NCI-H2227 treated with DMSO at 0.1 percent for 48 hours (cell line): ENCODE data around the gene CASQ2.

Source experiments
- DNase-seq: peaks from one replicate; lab custom pipeline; 2025; lab: John Stamatoyannopoulos, UW

CASQ2 gene

DNA sequence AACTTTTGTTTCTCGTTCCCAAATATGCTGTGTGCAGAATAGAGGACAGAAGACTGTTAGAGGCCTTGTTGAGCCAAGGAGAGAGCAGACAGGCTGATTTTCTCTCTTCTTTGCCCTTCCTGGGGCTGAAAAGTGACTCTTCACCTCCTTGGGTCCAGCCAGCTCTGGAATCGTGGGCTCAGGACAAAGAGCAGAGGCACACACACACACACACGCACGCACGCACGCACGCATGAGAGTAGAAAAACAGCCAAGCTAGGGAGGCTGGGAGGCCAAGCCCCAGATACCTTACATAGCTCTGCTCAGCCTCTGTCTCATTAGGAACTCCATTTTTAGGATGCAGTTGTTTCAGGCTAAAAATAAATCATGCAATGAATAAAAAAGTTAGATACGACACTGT, at the start of gene CASQ2:
Gene CASQ2, minus strand, starts transcription at position 166 of the 400 bp plus-strand sequence. CDS start 173 bp downstream, outside the sequence.
- no peak for DNase-seq

DNA sequence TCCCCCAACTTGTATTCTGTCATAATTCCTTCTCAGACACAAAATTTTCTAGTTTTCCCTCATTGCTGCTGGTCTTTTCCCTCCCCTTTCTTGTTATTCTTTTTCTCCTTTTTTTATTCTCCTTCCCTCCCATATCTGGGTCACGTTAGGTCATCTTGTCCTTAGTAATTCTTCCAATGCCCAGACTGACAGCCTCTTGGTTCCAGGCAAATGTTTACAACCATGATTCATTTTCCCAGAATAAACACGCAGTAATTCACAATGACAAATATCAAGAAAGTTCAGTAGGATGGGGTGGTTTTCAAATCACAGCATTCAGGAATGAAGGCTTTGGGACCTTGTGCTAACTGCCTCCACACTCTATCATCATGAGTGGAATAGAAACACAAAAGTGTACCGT, 47.2 kb upstream of the CASQ2 start:
- DNase-seq = no peak

- DNase-seq = no peak
Observed at GRCh38 chr1:115814685-115815398, 46.3 kb upstream of the CASQ2 start.

DNA sequence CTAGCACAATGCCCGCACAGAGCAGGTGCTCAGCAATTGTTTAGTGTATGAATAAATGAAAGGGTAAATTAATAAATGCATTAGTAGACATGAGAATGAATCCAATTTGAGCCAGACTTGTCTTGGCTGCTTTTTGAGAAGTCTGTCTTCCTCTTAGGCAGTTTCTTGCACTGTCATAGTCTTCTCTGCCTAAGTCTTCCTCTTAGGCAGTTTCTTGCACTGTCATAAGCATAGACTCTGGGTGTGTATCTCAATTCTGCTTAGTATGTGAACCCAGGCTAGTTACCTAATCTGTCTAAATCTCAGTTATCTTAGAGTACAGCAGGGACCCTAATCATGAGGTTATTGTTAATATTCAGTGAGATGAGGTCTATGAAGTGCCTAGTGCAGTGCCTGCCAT, 45.2 kb upstream of the CASQ2 start:
- DNase-seq = no peak

DNA sequence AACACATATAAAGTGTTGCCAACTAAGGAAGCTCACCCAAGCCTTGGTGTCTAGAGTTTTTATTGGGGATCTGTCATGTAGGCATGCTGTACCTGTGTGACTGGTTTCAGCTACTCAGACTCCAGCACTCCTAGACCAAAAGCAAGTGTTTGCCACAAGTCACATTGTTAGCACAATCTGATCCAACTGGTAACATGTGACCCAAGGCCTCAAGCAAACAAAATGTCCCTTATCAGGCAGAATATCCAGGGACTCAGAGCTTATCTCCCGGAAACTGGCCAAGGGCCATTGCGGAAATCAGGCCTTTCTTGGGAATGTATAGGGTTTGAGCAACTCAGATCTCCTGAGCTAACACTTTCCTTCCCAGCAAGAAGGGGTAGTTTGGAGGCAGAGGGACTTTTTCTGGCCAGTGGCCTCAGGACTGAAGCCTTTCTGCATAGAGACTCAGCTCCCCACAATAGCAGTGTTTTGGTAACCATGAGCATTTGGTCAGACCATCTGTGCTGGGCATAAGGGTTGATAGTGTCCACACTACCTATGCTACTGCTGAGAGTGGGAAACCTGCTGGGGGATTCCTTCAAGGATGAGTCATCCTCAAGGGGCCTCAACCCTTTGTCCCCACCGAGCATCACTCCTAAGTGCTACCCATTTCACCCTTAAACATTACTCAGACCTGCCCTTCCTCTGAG, 42.8 kb upstream of the CASQ2 start:
- no peak for DNase-seq

DNA sequence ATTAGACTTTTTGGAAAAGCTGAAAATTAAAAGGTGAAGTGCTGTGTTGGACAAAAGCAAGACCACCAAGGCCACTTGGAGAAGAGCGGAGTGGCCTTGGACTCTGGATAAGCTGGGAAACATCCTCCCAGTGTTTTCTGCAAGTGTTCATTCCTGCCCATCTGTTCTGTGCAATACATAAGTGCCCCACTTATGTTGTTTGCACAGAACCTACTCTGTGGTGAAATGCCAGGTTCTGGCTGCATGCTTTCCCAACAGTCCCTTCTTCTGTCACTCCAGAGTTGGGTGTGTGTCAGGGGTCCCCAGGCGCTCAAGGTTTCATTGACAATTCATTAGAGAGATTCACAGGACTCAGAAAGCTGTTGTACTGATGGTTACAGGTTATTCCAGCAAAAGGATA, 42.1 kb upstream of the CASQ2 start:
- peak; percentile 15 for DNase-seq

GRCh38 chr1:115809847-115810246, 41.3 kb upstream of the CASQ2 start:
- DNase-seq = no peak

- DNase-seq = no peak
Observed at GRCh38 chr1:115809076-115809475, 40.6 kb upstream of the CASQ2 start.

DNA sequence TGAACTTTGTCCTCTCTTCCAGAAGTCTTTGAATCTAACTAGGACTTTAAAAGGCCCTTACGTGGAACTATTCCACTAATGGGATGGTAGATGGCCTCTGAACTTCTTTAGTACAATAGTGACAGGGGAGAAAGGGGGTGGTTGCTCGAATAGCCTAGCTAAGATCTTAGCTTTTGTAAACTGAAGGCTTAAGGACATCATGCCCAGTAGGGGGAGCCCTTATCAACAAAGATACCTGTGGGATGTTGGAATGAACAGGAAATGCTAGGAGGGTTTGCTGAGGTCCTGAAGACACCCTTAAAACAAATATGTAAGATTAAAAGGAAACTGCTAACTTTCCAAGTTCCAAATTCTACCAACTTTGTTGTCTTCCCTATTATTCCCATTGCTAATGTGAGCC, 39.2 kb upstream of the CASQ2 start:
- peak; percentile 66 for DNase-seq

DNA sequence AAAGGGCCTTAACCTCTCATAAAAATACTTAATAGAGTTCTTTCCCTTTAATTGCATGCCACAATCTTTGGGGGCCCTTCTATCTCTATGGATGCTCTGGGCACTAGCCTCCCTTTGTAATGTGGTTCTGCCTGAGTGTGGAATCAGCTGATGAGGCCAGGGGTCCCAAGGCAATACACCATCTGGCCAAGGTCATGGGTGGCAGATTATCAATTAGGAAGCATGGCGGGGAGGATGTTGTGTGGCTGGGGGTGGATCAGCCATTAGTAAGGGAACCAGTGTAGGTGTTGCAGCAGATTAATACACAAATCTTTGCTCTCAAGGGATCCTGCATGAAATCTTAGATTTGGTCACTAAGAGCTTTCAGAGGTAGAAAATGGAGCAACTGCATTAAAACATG, 37.1 kb upstream of the CASQ2 start:
- no peak for DNase-seq

DNA sequence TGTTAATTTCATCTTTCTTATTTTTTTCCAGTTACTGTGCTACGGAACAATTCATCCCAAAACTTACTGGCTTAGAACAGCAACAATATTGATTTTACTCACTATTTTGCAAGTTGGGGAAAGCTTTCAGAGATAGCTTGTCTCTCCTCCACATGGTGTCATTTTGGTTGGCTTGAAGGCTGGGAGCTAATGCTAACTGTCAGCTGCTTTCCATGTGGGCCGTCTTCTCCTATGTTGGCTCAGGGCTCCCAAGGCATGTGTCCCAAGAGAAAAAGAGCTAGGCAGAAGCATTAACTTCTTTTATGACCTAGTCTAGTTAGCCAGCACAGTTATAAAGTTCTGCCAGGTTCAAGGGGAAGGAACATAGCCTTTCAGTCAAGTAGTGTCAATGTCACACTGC, 33.9 kb upstream of the CASQ2 start:
- DNase-seq = no peak

DNA sequence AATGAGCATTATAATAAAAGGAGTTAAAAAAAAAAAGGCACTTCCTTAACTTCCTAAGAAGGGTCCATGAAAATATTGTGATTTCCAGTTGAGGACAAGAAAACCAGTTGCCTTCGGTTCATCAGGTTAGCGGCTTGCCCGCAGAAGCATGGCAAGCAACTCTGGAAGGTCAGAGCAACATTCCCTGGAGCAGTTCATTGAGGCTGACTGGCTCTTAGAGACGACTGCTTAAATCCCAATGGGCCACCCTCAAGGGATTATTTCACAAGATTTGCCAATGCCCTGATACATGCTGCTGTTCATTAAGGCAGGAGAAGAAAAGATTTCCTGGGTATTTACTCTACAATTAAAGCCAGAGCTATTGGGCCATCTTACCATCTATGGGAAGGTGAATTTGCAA, 29.0 kb upstream of the CASQ2 start:
- DNase-seq = no peak

DNA sequence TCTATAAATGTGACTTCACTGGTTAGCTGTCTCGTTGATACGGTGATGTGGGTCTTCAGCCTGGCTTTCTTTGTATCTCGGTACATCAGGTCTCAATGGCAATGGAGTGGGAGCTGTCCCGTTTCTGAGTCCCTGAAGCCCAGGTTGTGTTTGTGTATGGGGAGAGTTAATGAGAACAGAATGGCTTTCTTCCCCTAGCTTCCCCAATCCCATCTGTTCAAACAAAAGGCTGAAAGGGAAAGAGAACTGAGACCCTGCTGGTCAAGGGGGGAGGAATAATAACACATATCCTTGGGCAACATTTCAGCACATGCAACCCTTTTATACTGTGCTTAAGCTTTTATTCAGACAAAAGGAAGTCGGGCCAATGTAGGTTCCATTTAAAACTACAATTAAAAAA, 28.4 kb upstream of the CASQ2 start:
- DNase-seq = peak; percentile 41

GRCh38 chr1:115796036-115796435, 27.5 kb upstream of the CASQ2 start:
- DNase-seq = no peak

GRCh38 chr1:115794976-115795639, 26.6 kb upstream of the CASQ2 start:
- DNase-seq = peak; percentile 8

GRCh38 chr1:115793162-115793561, 24.6 kb upstream of the CASQ2 start:
- no peak for DNase-seq

GRCh38 chr1:115791816-115792215, 23.3 kb upstream of the CASQ2 start:
- no peak for DNase-seq

GRCh38 chr1:115790846-115791245, 22.3 kb upstream of the CASQ2 start:
- DNase-seq = no peak

DNA sequence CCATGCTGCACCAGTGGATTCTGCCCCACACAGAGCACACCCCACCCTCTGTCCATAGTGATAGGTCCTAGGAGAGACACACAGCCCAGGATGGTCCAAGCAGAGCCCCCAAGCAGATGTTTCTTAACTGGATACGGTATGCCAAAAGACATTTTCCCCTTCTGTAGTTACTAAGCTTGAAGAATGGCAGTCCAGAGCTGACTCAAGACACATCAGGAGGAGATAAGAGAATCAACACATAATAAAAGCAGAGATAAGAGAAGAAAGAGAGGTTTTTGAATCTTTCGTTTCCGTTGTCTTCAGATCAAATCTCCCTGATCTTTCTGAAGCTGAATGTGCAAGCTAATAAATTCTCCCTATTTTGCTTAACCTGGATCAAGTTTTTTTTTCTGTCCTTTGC, 21.8 kb upstream of the CASQ2 start:
- no peak for DNase-seq

GRCh38 chr1:115783311-115783710, 14.8 kb upstream of the CASQ2 start:
- no peak for DNase-seq

GRCh38 chr1:115782571-115783281, 14.2 kb upstream of the CASQ2 start:
- no peak for DNase-seq

DNA sequence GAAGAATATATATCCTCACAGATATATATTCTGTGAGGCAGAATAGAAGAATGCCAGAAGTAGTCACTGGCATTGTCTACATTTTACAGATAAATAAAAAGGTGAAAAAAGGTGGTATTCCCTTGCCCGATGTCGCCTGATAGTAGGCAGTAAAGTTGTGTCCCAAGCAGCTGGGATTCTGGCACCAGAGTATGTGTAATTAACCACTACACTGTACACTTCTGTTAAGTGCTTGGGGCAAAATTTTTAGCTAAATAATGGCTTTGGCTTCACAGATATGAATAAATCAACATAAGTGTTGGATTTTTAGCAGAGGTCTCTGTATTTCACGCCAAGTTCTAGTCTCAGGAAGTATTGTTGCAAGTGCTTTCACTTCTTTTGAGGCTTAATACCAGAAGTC, 13.3 kb upstream of the CASQ2 start:
- DNase-seq = no peak

DNA sequence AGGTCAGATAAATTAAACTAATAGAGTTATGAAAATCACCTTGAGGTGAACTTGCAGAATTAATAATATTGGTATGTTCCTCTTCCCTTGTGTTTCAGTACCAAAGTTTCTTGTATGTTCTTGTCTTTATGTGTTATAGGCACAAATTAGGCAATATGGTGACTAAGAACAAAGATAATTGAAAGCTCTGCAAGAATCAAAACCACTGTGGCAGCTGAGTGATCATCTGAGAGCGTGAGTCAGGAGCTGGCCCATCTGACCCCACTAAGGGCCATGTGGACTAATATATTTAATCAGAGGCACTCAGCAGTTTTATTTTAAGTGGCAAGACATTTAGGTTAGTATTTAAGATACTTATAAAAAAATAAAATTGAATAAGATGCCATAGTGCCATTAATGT, 12.8 kb upstream of the CASQ2 start:
- no peak for DNase-seq
